DMS53 treated with DMSO at 0.1 percent for 48 hours (cell line): ENCODE data around the gene GPR85.
"Not testable (repeated sequence)": the region's sequence is repeated elsewhere in the genome, so short reads cannot be mapped to it uniquely, and the experiment has no call there.

ENCODE experiments used
- DNase-seq: peaks from one replicate; lab custom pipeline; 2025; ENCODE audit not compliant: unreplicated experiment; lab: John Stamatoyannopoulos, UW

Gene GPR85

DNA sequence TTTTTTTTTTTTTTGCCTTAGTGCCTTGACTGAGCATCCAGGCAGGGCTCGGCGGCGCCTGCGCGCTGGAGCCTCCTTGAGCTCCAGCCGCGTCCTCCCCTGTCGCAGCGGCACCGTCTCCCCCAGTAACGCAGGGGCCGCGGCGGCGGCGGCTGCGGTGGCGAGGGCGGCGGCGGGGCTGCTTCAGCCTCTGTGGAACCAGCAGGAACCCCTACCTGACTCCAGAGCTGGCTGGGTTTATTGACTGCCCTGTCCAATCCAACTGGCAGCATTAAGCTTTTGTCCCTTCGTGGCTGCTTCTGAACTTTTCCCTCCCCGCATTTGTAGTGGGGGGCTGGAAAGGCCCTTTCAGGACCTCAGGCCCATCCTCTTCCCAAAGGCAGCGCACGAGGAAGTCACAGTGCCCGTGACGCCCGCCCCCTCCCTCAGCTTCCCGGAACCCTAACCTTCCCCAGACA lies at the start of gene GPR85:
Gene GPR85 (minus strand): TSS at position 397 of the 458 bp plus-strand sequence. CDS start 2,106 bp downstream, outside the sequence.
- DNase-seq = peak; percentile 56

- no peak for DNase-seq
These were observed 47.4 kb upstream of the GPR85 start for GRCh38 chr7:113134025-113134424.

DNA sequence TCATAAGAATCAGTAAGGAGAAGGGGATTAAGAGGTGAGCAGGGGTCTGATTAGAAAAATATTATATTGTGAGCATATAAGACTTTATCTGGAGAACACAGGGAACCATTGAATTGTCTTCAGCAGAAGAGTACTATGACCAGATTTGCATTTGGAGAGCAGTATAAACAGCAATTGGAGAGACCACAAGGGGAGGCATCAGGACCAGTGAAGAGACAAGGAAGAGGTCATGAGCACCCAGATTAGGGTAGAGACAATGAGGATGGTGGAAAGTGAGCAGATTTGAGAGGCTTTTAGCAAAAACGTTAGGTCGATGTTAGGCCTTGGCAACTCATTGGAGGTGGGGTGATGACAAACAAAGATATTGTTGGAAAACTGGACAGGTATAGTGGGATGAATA lies 44.7 kb upstream of the GPR85 start:
- no peak for DNase-seq

DNA sequence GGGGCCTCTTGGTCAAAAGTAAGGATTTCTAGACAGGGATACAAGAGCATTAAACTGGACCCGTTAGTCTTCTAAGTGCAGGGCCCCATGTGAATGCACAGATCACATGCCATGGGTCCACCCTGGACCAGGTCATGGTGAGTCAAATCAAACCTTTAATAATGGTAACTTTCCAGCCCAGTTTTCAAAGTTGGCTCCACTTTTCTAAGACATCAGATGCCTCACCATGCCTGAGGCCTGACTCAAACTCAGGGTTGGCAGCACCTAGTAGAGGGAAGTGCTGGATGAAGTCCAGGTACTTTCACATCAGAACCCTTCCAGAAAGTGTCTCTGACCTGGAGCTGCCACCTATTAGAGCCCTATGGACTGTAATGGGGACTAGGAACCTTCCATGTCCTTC lies 41.4 kb upstream of the GPR85 start:
- DNase-seq = no peak

DNA sequence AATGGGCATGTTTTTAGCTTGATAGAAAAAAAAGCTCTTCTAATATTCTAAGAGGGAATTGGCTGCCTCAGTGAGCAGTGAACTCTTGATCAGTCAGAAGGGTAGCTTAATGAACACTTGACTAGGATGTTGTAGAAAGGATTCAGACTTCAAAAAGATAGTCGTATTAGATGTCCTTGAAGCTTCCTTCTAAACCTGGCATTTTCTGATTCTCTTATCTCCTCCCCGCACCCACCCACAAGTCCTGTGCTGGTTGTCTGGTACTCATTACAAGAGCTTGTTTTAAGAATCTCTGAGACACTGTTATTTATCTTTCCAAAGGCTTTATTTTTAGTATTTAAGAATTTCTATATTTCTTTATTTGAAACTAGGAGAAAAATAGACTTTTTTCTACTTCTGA lies 39.1 kb upstream of the GPR85 start:
- DNase-seq = no peak

DNA sequence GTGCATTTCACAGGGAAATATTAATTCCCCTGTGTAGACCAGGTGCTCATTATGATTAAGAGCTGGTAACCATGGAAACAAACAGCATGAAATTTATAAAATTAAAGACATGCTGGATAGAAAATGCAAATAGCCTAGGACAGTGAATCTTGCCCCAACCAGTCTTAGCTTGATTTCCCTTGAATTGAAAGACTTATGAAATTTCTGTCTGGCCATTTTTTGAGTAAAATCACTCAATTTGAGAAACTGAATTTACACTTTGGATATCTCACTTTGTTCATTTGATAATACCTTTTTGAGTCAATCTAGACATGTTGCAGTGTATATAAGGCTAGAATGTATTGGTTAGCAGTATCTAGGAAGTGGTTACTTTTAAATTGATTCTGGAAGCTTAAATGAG lies 36.1 kb upstream of the GPR85 start:
- DNase-seq = no peak

GRCh38 chr7:113120647-113121046 lies 34.0 kb upstream of the GPR85 start:
- DNase-seq = no peak

- DNase-seq = no peak
These were observed 32.8 kb upstream of the GPR85 start for GRCh38 chr7:113119429-113119828.

DNA sequence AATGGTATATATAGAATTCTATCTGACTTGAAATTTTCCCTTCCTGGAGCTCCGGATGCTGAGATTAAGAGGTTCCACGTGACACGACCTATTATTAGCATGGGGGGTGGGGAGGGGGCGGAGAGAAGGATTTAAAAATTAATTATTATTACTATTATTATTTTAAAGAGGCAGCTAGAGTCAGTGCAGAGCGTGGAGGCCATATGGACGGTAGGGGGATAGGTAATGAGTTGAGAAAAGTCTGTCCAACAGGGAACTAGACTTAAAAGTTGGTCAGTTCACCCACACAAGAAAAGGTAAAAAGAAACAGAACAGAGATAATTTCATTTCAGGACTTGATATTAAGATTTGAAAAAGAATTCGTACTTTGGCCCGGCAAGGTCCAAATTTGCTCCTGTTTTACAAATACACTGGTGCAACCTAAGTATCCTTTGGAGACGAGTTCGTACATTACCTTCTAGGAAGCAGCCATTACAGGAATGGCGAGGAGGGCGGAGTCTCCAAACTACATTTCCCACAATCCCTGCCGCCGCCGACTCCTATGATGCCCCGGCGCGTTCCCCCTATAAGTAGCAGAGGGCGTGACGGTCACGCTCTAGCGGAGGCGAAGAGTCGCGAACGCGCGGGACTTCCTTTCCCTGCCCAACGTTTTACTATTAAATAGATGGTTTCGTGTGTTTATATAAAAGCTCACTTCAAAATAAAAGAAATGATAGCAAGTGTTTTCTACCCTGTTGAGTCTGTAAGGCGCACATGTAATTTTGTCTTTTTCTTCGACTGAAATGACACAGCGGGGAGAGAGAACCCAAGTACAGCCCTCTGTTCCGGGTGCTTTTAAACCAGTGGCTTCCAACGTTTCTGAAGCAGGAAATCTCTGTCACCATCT lies 31.7 kb upstream of the GPR85 start, which contains the start of gene SMIM30:
Gene SMIM30 (minus strand): TSS at position 481 of the 886 bp plus-strand sequence. CDS start 976 bp downstream, outside the sequence.
- peak; percentile 96 for DNase-seq

GRCh38 chr7:113117374-113117774 lies 30.7 kb upstream of the GPR85 start:
- DNase-seq = not testable (repeated sequence)

DNA sequence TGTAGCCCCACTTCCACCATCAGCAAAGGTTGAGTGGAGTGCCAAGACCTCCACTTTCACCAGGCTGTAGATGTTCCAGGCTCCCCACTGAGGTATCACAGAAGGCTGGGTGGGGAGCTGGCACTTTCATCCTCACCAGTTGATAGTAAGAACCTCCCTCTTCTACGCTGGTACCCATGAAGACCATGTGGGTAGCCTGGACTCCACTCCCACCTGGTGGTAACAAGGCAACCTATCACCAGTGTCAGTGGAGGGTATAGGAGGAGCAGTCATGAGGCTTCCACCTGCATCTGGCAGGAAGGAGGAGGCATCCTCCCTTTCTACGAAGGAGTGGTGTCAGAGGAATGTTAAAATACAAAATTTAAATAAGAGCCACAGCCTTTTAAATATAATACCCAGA lies 27.3 kb upstream of the GPR85 start:
- peak; percentile 12 for DNase-seq

- DNase-seq = no peak
These were observed 23.1 kb upstream of the GPR85 start for GRCh38 chr7:113109718-113110117.

GRCh38 chr7:113100121-113100603 lies 13.5 kb upstream of the GPR85 start:
- DNase-seq = no peak

- DNase-seq = peak; percentile 33
These were observed 12.8 kb upstream of the GPR85 start for GRCh38 chr7:113099284-113099919.

- no peak for DNase-seq
These were observed 8.1 kb upstream of the GPR85 start for GRCh38 chr7:113094517-113095249.

DNA sequence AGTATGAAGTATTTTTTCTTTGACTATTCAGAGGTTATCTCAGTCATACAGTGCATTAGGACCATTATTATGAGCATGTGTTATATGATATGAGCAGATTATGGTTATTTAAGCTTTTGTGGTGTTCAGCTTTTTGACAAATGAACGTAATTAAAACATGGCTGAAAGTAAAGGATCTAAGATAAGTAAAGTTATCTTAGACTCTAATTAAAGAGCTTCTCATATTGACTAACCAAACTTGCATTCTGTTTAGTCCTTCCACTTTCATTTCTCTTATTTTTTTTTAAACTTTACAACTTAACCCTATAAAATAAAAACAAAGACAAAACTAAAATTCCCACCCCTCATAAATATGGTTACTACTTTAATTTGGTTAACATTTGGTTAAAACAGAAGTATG lies 6.9 kb upstream of the GPR85 start:
- DNase-seq = no peak

DNA sequence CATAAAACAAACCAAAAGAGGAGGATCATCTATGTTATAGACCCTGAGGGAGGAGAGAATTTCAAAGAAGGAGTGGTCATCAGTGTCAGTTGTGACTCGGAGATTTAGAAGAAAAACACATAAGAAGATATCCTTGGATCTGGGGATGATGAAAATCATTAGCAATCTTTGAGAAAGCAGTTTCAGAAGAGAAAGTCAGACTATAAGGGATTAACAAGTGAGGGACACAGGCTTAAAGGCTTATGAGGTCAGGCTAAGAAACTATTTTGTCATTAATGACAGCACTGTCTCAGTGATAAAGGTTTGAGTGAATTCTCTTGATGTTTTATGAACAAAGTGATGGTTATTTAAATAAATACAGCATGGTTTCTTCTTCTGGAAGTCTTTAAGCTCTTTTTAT lies 6.1 kb upstream of the GPR85 start:
- DNase-seq = no peak

DNA sequence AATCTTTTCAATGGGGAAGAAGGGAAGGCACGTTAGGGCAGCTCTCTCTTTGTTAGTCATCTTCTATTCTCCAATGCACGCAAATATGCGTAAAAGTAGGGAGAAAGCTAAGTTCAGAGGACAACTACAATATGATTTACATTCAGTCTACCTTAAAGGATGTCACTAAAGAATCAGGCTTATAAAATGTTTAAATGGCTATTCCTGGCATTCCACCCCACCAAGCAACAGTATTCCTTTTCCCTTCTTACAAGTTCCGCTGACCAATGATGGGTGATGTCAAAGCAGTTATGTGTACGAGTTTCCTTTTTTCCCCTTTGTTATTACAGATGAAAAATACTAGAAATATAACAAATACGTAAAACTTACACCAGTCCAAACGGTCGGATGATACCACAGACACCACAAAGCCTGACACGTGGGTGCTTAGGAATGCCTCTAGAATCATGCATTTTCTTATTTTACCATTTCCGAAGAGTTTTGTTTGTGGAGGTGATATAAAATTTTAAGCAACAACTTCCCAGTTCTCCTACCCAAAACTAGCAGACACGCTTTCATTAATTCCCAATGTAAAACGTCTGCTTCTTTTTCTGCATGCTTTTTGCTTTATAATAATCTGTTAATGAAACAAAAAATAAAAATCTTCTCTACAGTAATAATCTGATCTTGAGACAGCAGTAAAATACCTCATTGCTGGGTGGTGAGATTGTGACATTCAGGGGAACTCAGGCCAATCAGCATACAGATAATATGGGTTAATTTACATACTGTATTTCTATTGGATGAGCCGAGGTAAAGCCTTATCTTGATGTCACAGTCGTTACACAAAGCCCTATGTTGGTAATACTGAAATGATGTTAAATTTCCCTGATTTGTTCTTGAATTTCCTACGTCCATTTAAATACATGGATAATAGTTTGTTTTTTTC lies 708 bp upstream of the GPR85 start:
- peak; percentile 96 for DNase-seq

- DNase-seq = peak; percentile 48
These were observed 741 bp downstream of the GPR85 start for GRCh38 chr7:113085781-113086390.
